ENCODE measurements around the gene PNPLA7. TPM values are rescaled to one million over a fixed set of nuclear protein-coding genes. Genes with fewer than 3 reads are reported as not detected.

Gene PNPLA7
- total RNA-seq, 1 donor from 2014 or later = 9.0 TPM

DNA sequence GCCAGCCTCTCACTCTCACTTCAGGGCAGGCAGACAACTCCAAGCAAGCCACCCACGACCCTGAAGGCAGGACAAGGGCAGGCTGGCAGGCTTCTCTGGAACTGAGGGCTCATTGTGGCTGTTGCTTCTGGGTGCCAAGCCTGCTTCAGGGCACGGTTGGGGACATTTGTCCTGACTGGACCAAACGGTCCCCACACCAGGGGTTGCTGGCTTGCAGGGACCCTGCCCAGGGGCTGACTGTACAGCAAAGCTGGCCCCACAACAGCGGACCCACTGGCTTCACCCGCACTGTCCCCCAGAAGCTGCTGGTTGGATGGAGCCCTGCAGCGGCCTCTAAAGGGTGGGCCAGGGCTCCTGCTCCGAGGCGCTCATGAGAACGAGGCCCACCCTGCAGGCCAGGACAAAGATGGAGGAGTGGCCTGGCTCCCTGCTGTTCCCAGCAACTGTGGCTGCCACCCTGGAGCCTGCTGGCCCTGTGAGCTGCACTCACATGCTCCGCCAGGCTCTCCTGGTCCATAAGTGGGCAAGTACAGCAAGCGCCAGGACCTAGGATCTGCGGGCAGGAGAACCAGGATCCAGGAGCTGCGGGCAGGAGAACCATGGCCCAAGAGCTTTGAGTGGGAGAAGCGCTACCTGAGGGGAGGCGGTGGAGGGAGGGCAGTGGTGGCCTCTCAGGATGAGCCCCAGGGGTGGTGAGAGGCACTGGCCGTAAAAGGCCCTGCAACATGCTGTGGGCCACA is 56.7 kb downstream of the PNPLA7 start:
- Histone ChIP-seq H3K4me3 (no peak overlapping the region), H3K9me3 (replicated peaks) (no peaks in the 10 kb centered on the region), H3K36me3 (peaks cover 27% of the 10 kb centered on the region), H3K27me3 (ENCODE audit: low read depth) (no peaks in the 10 kb centered on the region), H3K27ac (replicated peaks) (peak overlapping the region; percentile 19), H3K4me1 (peaks cover 16% of the 10 kb centered on the region)
- no peak for DNase-seq
- TF ChIP-seq, protein P1, sequence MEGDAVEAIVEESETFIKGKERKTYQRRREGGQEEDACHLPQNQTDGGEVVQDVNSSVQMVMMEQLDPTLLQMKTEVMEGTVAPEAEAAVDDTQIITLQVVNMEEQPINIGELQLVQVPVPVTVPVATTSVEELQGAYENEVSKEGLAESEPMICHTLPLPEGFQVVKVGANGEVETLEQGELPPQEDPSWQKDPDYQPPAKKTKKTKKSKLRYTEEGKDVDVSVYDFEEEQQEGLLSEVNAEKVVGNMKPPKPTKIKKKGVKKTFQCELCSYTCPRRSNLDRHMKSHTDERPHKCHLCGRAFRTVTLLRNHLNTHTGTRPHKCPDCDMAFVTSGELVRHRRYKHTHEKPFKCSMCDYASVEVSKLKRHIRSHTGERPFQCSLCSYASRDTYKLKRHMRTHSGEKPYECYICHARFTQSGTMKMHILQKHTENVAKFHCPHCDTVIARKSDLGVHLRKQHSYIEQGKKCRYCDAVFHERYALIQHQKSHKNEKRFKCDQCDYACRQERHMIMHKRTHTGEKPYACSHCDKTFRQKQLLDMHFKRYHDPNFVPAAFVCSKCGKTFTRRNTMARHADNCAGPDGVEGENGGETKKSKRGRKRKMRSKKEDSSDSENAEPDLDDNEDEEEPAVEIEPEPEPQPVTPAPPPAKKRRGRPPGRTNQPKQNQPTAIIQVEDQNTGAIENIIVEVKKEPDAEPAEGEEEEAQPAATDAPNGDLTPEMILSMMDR (IDR thresholded peaks at IDR 0.05; ENCODE audit: borderline replicate concordance) = no peak
- intact Hi-C loops (cut with micrococcal nuclease) = no loop called here

DNA sequence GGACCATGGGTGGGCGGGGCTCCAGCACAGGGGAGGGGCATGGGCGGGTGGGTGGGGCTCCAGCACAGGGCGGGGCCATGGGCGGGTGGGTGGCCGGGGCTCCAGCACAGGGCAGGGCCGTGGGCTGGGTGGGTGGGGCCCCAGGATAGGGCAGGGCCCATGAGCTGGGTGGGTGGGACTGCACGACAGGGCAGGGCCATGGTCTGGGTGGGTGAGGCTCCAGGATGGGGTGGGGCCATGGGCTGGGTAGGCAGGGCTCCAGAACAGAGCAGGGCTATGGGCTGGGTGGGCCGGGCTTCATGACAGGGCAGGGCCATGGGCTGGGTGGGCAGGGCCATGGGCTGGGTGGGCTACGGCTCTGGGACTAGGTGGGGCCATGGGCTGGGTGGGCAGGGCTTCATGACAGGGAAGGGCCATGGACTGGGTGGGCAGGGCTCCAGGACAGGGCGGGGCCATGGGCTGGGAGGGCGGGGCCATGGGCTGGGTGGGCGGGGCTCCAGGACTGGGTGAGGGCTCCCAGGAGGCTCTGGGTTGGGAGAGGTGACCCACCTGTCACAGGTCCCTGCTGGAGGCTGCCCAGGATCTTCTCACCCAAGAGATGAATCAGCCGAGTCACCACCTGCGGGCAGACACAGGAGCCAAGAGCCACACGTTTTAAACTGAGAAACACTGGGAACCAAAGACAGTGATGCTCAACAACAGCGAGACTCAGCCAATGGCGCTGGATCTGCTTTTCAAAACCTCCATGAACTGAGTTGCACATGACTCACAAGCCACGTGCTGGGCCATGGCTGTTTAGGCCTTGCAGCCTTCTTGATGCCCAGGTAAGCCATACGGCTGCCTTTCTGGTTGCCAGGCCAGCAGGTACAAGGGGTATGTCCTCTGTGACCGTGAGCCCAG is 57.5 kb downstream of the PNPLA7 start:
- Histone ChIP-seq H3K27me3 (ENCODE audit: low read depth) (no peaks in the 10 kb centered on the region), H3K4me3 (no peak overlapping the region), H3K4me1 (peaks cover 16% of the 10 kb centered on the region), H3K27ac (replicated peaks) (peak overlapping the region; percentile 19), H3K9me3 (replicated peaks) (no peaks in the 10 kb centered on the region), H3K36me3 (peaks cover 22% of the 10 kb centered on the region)
- DNase-seq = no peak
- intact Hi-C loops (cut with micrococcal nuclease) = no loop called here
- TF ChIP-seq, protein P1 (IDR thresholded peaks at IDR 0.05; ENCODE audit: borderline replicate concordance) = no peak

DNA sequence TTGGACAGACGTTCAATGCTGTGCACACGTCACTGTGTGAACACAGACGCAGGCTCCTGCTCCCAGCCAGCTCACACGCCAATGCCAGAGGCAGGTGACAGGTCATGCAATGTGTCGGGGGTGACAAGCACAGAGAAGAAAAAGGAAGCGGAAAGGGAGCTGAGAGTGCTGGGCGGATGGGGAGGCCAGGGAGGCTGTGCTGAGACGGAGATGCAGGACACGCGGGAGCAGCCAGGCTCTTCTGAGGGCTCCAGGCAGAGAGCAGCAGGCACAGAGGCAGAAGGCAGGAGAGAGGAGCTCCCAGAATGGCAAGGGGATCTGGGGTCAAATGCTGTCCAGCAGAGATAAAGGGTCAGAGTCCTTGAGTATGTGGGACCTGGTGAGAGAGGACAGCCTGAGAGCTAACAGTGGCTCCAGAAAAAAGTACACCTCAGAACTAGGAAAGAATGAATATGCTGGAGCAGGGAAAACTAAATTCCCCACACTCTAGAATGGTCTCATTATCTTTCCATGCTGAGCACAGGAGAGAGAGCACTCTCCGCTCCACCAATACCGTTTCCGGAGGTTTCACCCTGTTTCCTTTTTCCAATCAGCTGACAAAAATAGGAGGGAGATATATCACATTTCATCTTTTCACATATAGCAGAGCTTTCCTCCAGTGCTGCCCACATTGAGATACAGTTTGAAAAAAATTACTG is 58.3 kb downstream of the PNPLA7 start:
- intact Hi-C loops (cut with micrococcal nuclease) = no loop called here
- TF ChIP-seq, protein P1 (IDR thresholded peaks at IDR 0.05; ENCODE audit: borderline replicate concordance) = no peak
- Histone ChIP-seq H3K27ac (replicated peaks) (no peak overlapping the region), H3K9me3 (replicated peaks) (no peaks in the 10 kb centered on the region), H3K27me3 (ENCODE audit: low read depth) (no peaks in the 10 kb centered on the region), H3K36me3 (peaks cover 20% of the 10 kb centered on the region), H3K4me1 (peaks cover 16% of the 10 kb centered on the region), H3K4me3 (no peak overlapping the region)
- DNase-seq = no peak

DNA sequence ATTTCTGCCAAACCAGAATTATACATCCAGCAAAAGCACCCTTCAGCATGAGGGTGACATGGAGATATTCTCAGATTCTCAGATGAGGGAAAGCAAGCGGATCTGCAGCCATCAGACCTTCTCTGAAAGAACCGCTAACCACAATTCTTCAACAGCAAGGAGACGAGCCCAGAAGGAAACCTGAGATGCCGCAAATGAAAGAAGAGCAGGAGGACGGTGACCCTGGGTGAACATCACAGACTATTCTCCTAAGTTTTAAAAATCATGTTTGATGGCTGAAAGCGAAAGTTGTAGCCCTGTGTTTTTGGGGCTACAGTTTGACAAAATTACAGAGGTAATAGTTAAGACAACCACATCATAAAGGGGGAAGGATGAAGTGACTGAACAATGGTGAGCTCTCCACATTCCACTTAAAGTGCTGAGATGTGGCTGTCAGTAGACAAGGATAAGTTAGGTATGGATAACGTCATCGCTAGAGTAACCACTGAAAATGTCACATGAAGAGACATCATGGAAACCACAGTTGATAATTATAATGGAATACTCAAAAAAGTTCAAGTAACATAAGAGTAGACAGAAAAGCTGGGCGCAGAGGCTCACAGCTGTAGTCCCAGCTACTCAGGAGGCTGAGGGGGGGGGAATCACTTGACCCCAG is 59.5 kb downstream of the PNPLA7 start:
- intact Hi-C loops (cut with micrococcal nuclease) = no loop called here

More for the DNA sequence above, 59.5 kb downstream of the PNPLA7 start:
- TF ChIP-seq, protein P1 (IDR thresholded peaks at IDR 0.05; ENCODE audit: borderline replicate concordance) = no peak
- Histone ChIP-seq H3K9me3 (replicated peaks) (no peaks in the 10 kb centered on the region), H3K27me3 (ENCODE audit: low read depth) (no peaks in the 10 kb centered on the region), H3K36me3 (peaks cover 15% of the 10 kb centered on the region), H3K4me3 (no peak overlapping the region), H3K27ac (replicated peaks) (no peak overlapping the region), H3K4me1 (peaks cover 16% of the 10 kb centered on the region)
- no peak for DNase-seq
